ENCODE results near the gene NPFF. TPM values are rescaled to one million over a fixed set of nuclear protein-coding genes. Genes with fewer than 3 reads are reported as not detected.

The NPFF gene
- polyA plus RNA-seq, 2 of the 4 experiments (the other 2 are of a cell fraction), result 0.17 TPM; not detected in 1

GRCh38 chr12:53500776-53501614, 6.3 kb downstream of the NPFF start, which contains the start of gene TARBP2 (continued):
- TF ChIP-seq REST (IDR thresholded peaks at IDR 0.05) (no peak), MYC (IDR thresholded peaks at IDR 0.05; ENCODE audit: borderline replicate concordance, low read length) (peak; percentile 82)

GRCh38 chr12:53500142-53500775, 7.0 kb downstream of the NPFF start:
- CTCF ChIA-PET, result interaction anchor here (0.8 to 13.1 kb wide), 11 partner anchors 10 to 246 kb away, joined by 3 to 104 read pairs (median 5); partner anchors contain the start of genes AAAS, ATP5MC2 and NPFF
- DNase-seq (ENCODE audit: low read depth in 1 of 2, low spot score in 1 of 2), result peak in 1 of 2 experiments; percentile 50
- WGBS (ENCODE audit: missing lambda C conversion rate), result 3% methylated on average over 17 of the region's 17 CpGs
- peaks cover 48% of the 10 kb centered on the region for H3K4me1 ChIP-seq
- H3K27ac ChIP-seq, result peak overlapping the region; percentile 94 to 96
- FAIRE-seq, result no peak
- H3K4me3 ChIP-seq, result peak overlapping the region; percentile 64
- H3K4me2 ChIP-seq, result peak overlapping the region; percentile 97
- no peak for TF ChIP-seq RNF2 (IDR thresholded peaks at IDR 0.05; ENCODE audit: borderline replicate concordance, low read depth)
- TF ChIP-seq CEBPB (IDR thresholded peaks at IDR 0.05), result peak; percentile 76 to 84; a peak in 3 of 4 replicates
- TF ChIP-seq ZFP36 (IDR thresholded peaks at IDR 0.05; ENCODE audit: borderline replicate concordance, partially characterized antibody), result no peak
- peak; percentile 34; the same call in 1 of the 3 replicates for TF ChIP-seq BCL3 (IDR thresholded peaks at IDR 0.05)
- TF ChIP-seq POLR2A (IDR thresholded peaks at IDR 0.05; ENCODE audit: low read length), result peak; percentile 75
- TF ChIP-seq BHLHE40 (IDR thresholded peaks at IDR 0.05; ENCODE audit: low read depth, low read length), result no peak
- no peaks in the 10 kb centered on the region for H3K9me3 ChIP-seq
- peak; percentile 1 to 77; a peak in 4 of 6 replicates for ATAC-seq
- POLR2A ChIA-PET, result interaction anchor here (0.5 to 3.2 kb wide), 32 partner anchors 8 to 595 kb away, joined by 3 to 34 read pairs (median 5); partner anchors contain the start of genes AAAS, ATP5MC2, KRT8 and MYG1

- no peak for TF ChIP-seq HOXB5 (CRISPR knock-in tag; IDR thresholded peaks at IDR 0.05)
- TF ChIP-seq POLR2A (IDR thresholded peaks at IDR 0.05; ENCODE audit: low read length), result peak; percentile 40
- TF ChIP-seq MAX (IDR thresholded peaks at IDR 0.05), result peak; percentile 48; the same call in 1 of the 2 replicates
- TF ChIP-seq JUN (IDR thresholded peaks at IDR 0.05), result peak in 1 of 2 experiments; percentile 74; a peak in 2 of 5 replicates
- peak; percentile 9; the same call in 2 of the 3 replicates for TF ChIP-seq CTCF (IDR thresholded peaks at IDR 0.05)
- no peak for TF ChIP-seq POLR2AphosphoS2 (conservative IDR thresholded peaks at IDR 0.05; ENCODE audit: low read length)
- WGBS (ENCODE audit: missing lambda C conversion rate), result 2% methylated on average over 15 of the region's 51 CpGs
- peak within 1 kb of the TSS; percentile 64 for H3K4me3 ChIP-seq
- no peaks in the 10 kb centered on the region for H3K9me3 ChIP-seq
- peaks cover 41% of the 10 kb centered on the region for H3K4me1 ChIP-seq
- FAIRE-seq, result no peak
- ChIA-PET CTCF (interaction anchor here (0.8 to 8.4 kb wide), 8 partner anchors 11 to 246 kb away, joined by 3 to 53 read pairs (median 7); partner anchors contain the start of genes AAAS and NPFF), POLR2A (interaction anchor here (0.6 to 3.2 kb wide), 9 partner anchors 7 to 178 kb away, joined by 3 to 34 read pairs (median 4); partner anchors contain the start of genes AAAS, PRR13 and SP1)
- peak; percentile 67 to 72 for DNase-seq (ENCODE audit: low read depth in 1 of 2, low spot score in 1 of 2)
- peak within 1 kb of the TSS; percentile 97 for H3K4me2 ChIP-seq
- peak; percentile 48 to 53 for ATAC-seq
- H3K27ac ChIP-seq, result peak within 1 kb of the TSS; percentile 94 to 96
These were observed 7.8 kb downstream of the NPFF start, which contains the start of gene MAP3K12 for GRCh38 chr12:53499266-53500141. TSS of gene MAP3K12 (minus strand) at chr12:53499458. CDS start at chr12:53487391, 12,067 bp downstream.

Measured in A549 (cell line).